AG04449 (cell line): ENCODE measurements around the gene MUC12.

Experiments used
- CTCF ChIA-PET: fragments of 350-600 bp; formaldehyde crosslinking; extraction: SDS; loops from one replicate; lab custom pipeline; 2021; ENCODE audit warnings: antibody characterized with exemption; lab: Yijun Ruan, JAX
- POLR2A ChIA-PET: fragments of 400-600, 350-600 bp; formaldehyde crosslinking; extraction: SDS; loops from one replicate; lab custom pipeline; 2020; ENCODE audit warnings: antibody characterized with exemption, inconsistent platforms; lab: Yijun Ruan, JAX
- DNase-seq: peaks from one replicate; pipeline ENCODE4 v3.0.0-alpha.2; 2010; ENCODE audit warnings: low read depth, low spot score
- H3K4me3 ChIP-seq: 2 replicates; pipeline ENCODE4 v1.5.1; 2011; ENCODE audit warnings: low read depth, mild to moderate bottlenecking, control low read depth, low read length
- CTCF ChIP-seq: IDR thresholded peaks from one replicate; pipeline ENCODE4 v1.5.1; 2011; ENCODE audit warnings: mild to moderate bottlenecking, moderate library complexity, low read length, control low read depth, inconsistent platforms; ENCODE audit not compliant: insufficient read depth; ENCODE audit errors: missing control alignments

The MUC12 gene

GRCh38 chr7:101015626-101016025, 46.3 kb downstream of the MUC12 start:
- DNase-seq, result no peak
- ChIA-PET POLR2A (no interaction called here), CTCF (no interaction called here)
- no peak for TF ChIP-seq CTCF
- H3K4me3 ChIP-seq, result no peak overlapping the region

GRCh38 chr7:101017064-101017777, 47.9 kb downstream of the MUC12 start:
- TF ChIP-seq CTCF, result no peak
- CTCF ChIA-PET, result no interaction called here
- POLR2A ChIA-PET, result interaction anchor here (0.5 to 0.8 kb wide), 2 partner anchors 42 to 337 kb away, joined by 3 read pairs; no protein-coding TSS in a partner anchor
- H3K4me3 ChIP-seq, result peak overlapping the region; percentile 69
- DNase-seq, result peak; percentile 26

- TF ChIP-seq CTCF, result no peak
- CTCF ChIA-PET, result interaction anchor here (1.2 to 3.0 kb wide), 2 partner anchors 41 to 53 kb away, joined by 4 to 9 read pairs; no protein-coding TSS in a partner anchor
- no peak overlapping the region for H3K4me3 ChIP-seq
- DNase-seq, result no peak
- POLR2A ChIA-PET, result no interaction called here
Observed at GRCh38 chr7:101018271-101019167, 49.2 kb downstream of the MUC12 start.

GRCh38 chr7:101020444-101020843, 51.1 kb downstream of the MUC12 start:
- ChIA-PET POLR2A (no interaction called here), CTCF (interaction anchor here (3.0 kb wide), 1 partner anchor 39 kb away, joined by 9 read pairs; no protein-coding TSS in a partner anchor)
- no peak for DNase-seq
- no peak for TF ChIP-seq CTCF
- no peak overlapping the region for H3K4me3 ChIP-seq

GRCh38 chr7:101021703-101022102, 52.3 kb downstream of the MUC12 start:
- ChIA-PET CTCF (no interaction called here), POLR2A (no interaction called here)
- TF ChIP-seq CTCF, result no peak
- DNase-seq, result no peak
- H3K4me3 ChIP-seq, result no peak overlapping the region

GRCh38 chr7:101023839-101024238, 54.5 kb downstream of the MUC12 start:
- ChIA-PET CTCF (no interaction called here), POLR2A (no interaction called here)
- no peak for DNase-seq
- TF ChIP-seq CTCF, result no peak
- no peak overlapping the region for H3K4me3 ChIP-seq
